Mononuclear cell (primary cell): Measurements from ENCODE around the gene FARP2. TPM values are rescaled to one million over a fixed set of nuclear protein-coding genes. Genes with fewer than 3 reads are reported as not detected.
"Not testable (repeated sequence)": the region's sequence is repeated elsewhere in the genome, so short reads cannot be mapped to it uniquely, and the experiment has no call there.

Source experiments
- H3K27me3 ChIP-seq: 2 replicates; pipeline ENCODE4 v1.6.0; 2011; ENCODE audit warnings: low read length, control low read depth; ENCODE audit not compliant: insufficient read depth
- H3K4me1 ChIP-seq: 2 replicates; pipeline ENCODE4 v1.5.1; 2011; ENCODE audit warnings: mild to moderate bottlenecking, low read length, control low read depth; ENCODE audit not compliant: insufficient read depth
- H3K4me3 ChIP-seq: 2 replicates; pipeline ENCODE4 v1.5.1; 2011; ENCODE audit warnings: mild to moderate bottlenecking, low read length, moderate library complexity
- H3K9me3 ChIP-seq: 2 replicates; pipeline ENCODE4 v1.5.1; 2011; ENCODE audit warnings: low read depth, mild to moderate bottlenecking, control low read depth, low read length
- total RNA-seq: library from RNA; depleted of rRNA; stranded (reverse); fragments of >200 nt; gene quantifications from one replicate; pipeline ENCODE4 v1.2.3, GENCODE V29; 2012

FARP2 gene
- total RNA-seq, 1 donor, result 27.6 TPM

- Histone ChIP-seq H3K9me3 (no peaks in the 10 kb centered on the region), H3K27me3 (no peaks in the 10 kb centered on the region), H3K4me1 (no peaks in the 10 kb centered on the region), H3K4me3 (no peak overlapping the region)
Observed at GRCh38 chr2:241399941-241400922, 44.1 kb downstream of the FARP2 start.

- H3K4me1 ChIP-seq, result no peaks in the 10 kb centered on the region
- no peaks in the 10 kb centered on the region for H3K27me3 ChIP-seq
- no peak overlapping the region for H3K4me3 ChIP-seq
- no peaks in the 10 kb centered on the region for H3K9me3 ChIP-seq
Observed at GRCh38 chr2:241408849-241409248, 52.8 kb downstream of the FARP2 start.

GRCh38 chr2:241410739-241411176, 54.7 kb downstream of the FARP2 start:
- Histone ChIP-seq H3K4me3 (no peak overlapping the region), H3K4me1 (no peaks in the 10 kb centered on the region), H3K27me3 (no peaks in the 10 kb centered on the region), H3K9me3 (no peaks in the 10 kb centered on the region)

- Histone ChIP-seq H3K9me3 (no peaks in the 10 kb centered on the region), H3K27me3 (no peaks in the 10 kb centered on the region), H3K4me1 (no peaks in the 10 kb centered on the region), H3K4me3 (no peak overlapping the region)
Observed at GRCh38 chr2:241412144-241412543, 56.1 kb downstream of the FARP2 start.

GRCh38 chr2:241413501-241413900, 57.4 kb downstream of the FARP2 start:
- H3K4me3 ChIP-seq, H3K4me1 ChIP-seq, H3K27me3 ChIP-seq, H3K9me3 ChIP-seq: not testable (repeated sequence)

GRCh38 chr2:241413929-241414580, 58.0 kb downstream of the FARP2 start:
- Histone ChIP-seq H3K4me1 (no peaks in the 10 kb centered on the region), H3K27me3 (no peaks in the 10 kb centered on the region), H3K4me3 (no peak overlapping the region), H3K9me3 (no peaks in the 10 kb centered on the region)

GRCh38 chr2:241415196-241415595, 59.1 kb downstream of the FARP2 start:
- Histone ChIP-seq H3K4me1 (no peaks in the 10 kb centered on the region), H3K27me3 (no peaks in the 10 kb centered on the region), H3K4me3 (no peak overlapping the region), H3K9me3 (no peaks in the 10 kb centered on the region)

GRCh38 chr2:241417626-241418025, 61.5 kb downstream of the FARP2 start:
- H3K27me3 ChIP-seq, result no peaks in the 10 kb centered on the region
- H3K4me1 ChIP-seq, result no peaks in the 10 kb centered on the region
- no peak overlapping the region for H3K4me3 ChIP-seq
- no peaks in the 10 kb centered on the region for H3K9me3 ChIP-seq

- Histone ChIP-seq H3K4me1 (no peaks in the 10 kb centered on the region), H3K27me3 (no peaks in the 10 kb centered on the region), H3K9me3 (peaks cover 16% of the 10 kb centered on the region), H3K4me3 (no peak overlapping the region)
Observed at GRCh38 chr2:241421330-241421729, 65.2 kb downstream of the FARP2 start.

GRCh38 chr2:241421942-241422341, 65.9 kb downstream of the FARP2 start:
- peaks cover 16% of the 10 kb centered on the region for H3K9me3 ChIP-seq
- not testable (repeated sequence) for H3K4me3 ChIP-seq, H3K4me1 ChIP-seq, H3K27me3 ChIP-seq

GRCh38 chr2:241422350-241422749, 66.3 kb downstream of the FARP2 start:
- Histone ChIP-seq H3K27me3 (no peaks in the 10 kb centered on the region), H3K4me3 (no peak overlapping the region), H3K9me3 (peaks cover 16% of the 10 kb centered on the region), H3K4me1 (no peaks in the 10 kb centered on the region)

GRCh38 chr2:241423489-241423888, 67.4 kb downstream of the FARP2 start:
- not testable (repeated sequence) for H3K4me3 ChIP-seq

GRCh38 chr2:241425368-241425767, 69.3 kb downstream of the FARP2 start:
- Histone ChIP-seq H3K4me3 (no peak overlapping the region), H3K4me1 (no peaks in the 10 kb centered on the region), H3K27me3 (no peaks in the 10 kb centered on the region), H3K9me3 (peaks cover 16% of the 10 kb centered on the region)

More at GRCh38 chr2:241423489-241423888, 67.4 kb downstream of the FARP2 start:
- not testable (repeated sequence) for H3K27me3 ChIP-seq, H3K4me1 ChIP-seq
- peaks cover 16% of the 10 kb centered on the region for H3K9me3 ChIP-seq

GRCh38 chr2:241430178-241430577, 74.1 kb downstream of the FARP2 start:
- H3K9me3 ChIP-seq, result no peaks in the 10 kb centered on the region

GRCh38 chr2:241432824-241433448, 76.9 kb downstream of the FARP2 start:
- Histone ChIP-seq H3K27me3 (peaks cover 10% of the 10 kb centered on the region), H3K4me3 (no peak overlapping the region), H3K4me1 (no peaks in the 10 kb centered on the region), H3K9me3 (no peaks in the 10 kb centered on the region)

More at GRCh38 chr2:241430178-241430577, 74.1 kb downstream of the FARP2 start:
- Histone ChIP-seq H3K27me3 (peaks cover 3% of the 10 kb centered on the region), H3K4me3 (no peak overlapping the region), H3K4me1 (no peaks in the 10 kb centered on the region)
